Natural killer cell (primary cell): Measurements from ENCODE around the gene ABHD15. TPM values are rescaled to one million over a fixed set of nuclear protein-coding genes. Genes with fewer than 3 reads are reported as not detected.

Experiments
- ATAC-seq, 3 donors: fragments of 150-1000 bp in 2 of 3; fragments of 200-7000 bp in 1 of 3; cut with Tn5 transposase; 1 replicate in 1 of 3; 2 replicates in 2 of 3; pipeline ENCODE4 v1.10.0; 2021; ENCODE audit warnings: mild to moderate bottlenecking in 2 of 3, moderate library complexity in 2 of 3
- DNase-seq, 2 donors: peaks; one replicate each; pipeline versions ENCODE4 v3.0.0 to v3.0.0-alpha.2; 2013 to 2021; ENCODE audit warnings: mixed read lengths in 1 of 2
- H3K27ac ChIP-seq: one replicate; pipeline ENCODE4 v1.5.1; 2013; ENCODE audit warnings: mild to moderate bottlenecking, low read length
- H3K27me3 ChIP-seq: one replicate; pipeline ENCODE4 v1.6.1; 2013; ENCODE audit warnings: low read length; ENCODE audit not compliant: control insufficient read depth, insufficient read depth
- H3K36me3 ChIP-seq: one replicate; pipeline ENCODE4 v1.6.1; 2013; ENCODE audit warnings: low read length; ENCODE audit not compliant: control insufficient read depth, insufficient read depth
- H3K4me1 ChIP-seq: one replicate; pipeline ENCODE4 v1.6.1; 2013; ENCODE audit warnings: low read length; ENCODE audit not compliant: control insufficient read depth, insufficient read depth
- H3K4me3 ChIP-seq: one replicate; pipeline ENCODE4 v1.5.1; 2013; ENCODE audit warnings: low read length
- H3K9me3 ChIP-seq: one replicate; pipeline ENCODE4 v1.6.1; 2013; ENCODE audit warnings: low read length; ENCODE audit not compliant: control insufficient read depth, insufficient read depth
- H3K27ac Mint-ChIP-seq, 2 donors: one replicate each; pipeline ENCODE4 v1.8.0; 2022; ENCODE audit warnings: mild to moderate bottlenecking in 2 of 2, mixed read lengths in 2 of 2, moderate library complexity in 1 of 2
- H3K27me3 Mint-ChIP-seq, 2 donors: one replicate each; pipeline ENCODE4 v1.8.0; 2022; ENCODE audit warnings: low read depth in 2 of 2, mixed read lengths in 2 of 2
- H3K36me3 Mint-ChIP-seq: one replicate; pipeline ENCODE4 v1.8.0; 2022; ENCODE audit warnings: mixed read lengths
- H3K4me1 Mint-ChIP-seq, 2 donors: one replicate each; pipeline ENCODE4 v1.8.0; 2022; ENCODE audit warnings: mixed read lengths in 2 of 2
- H3K4me3 Mint-ChIP-seq: one replicate; pipeline ENCODE4 v1.8.0; 2022; ENCODE audit warnings: mild to moderate bottlenecking, moderate library complexity, mixed read lengths
- H3K9me3 Mint-ChIP-seq, 2 donors: one replicate each; pipeline ENCODE4 v1.8.0; 2022; ENCODE audit warnings: mixed read lengths in 2 of 2
- CTCF ChIP-seq: fragments of 200-600 bp; IDR thresholded peaks from one replicate; pipeline ENCODE4 v1.8.0; 2022; ENCODE audit warnings: antibody characterized with exemption
- WGBS: methylation state at CpG from one replicate; pipeline ENCODE4 v1.1.7; 2013; ENCODE audit warnings: missing lambda C conversion rate; ENCODE audit not compliant: insufficient coverage; 5-methylcytosine and 5-hydroxymethylcytosine counted together
- intact Hi-C: fragments of 100-400 bp; cut with micrococcal nuclease; formaldehyde crosslinking; loops from one replicate; pipeline ENCODE4 v1.14.2; 2022
- total RNA-seq, 4 donors: library from RNA; stranded (reverse); fragments of 120-200 nt in 1 of 4; gene quantifications; one replicate each; pipeline versions ENCODE4 v1.2.3 to v1.2.4, GENCODE V29; 2013 to 2022

Gene ABHD15
- total RNA-seq, 3 donors from 2014 or later (not counting 1 experiment from before 2014, with no cell fraction given) = 31.7 to 33.8 (median 33.1) TPM

- 85% methylated on average over 22 of the region's 22 CpGs for WGBS
- no peaks in the 10 kb centered on the region for H3K9me3 Mint-ChIP-seq
- Histone ChIP-seq H3K27me3 (no peaks in the 10 kb centered on the region), H3K9me3 (no peaks in the 10 kb centered on the region), H3K27ac (no peak overlapping the region), H3K36me3 (peaks cover 69% of the 10 kb centered on the region), H3K4me3 (no peak overlapping the region), H3K4me1 (peaks cover 13% of the 10 kb centered on the region)
- DNase-seq (no peak), ATAC-seq (no peak)
- H3K27me3 Mint-ChIP-seq = no peaks in the 10 kb centered on the region
- H3K4me1 Mint-ChIP-seq = peaks cover 9 to 12% of the 10 kb centered on the region in 2 donors
- no peak overlapping the region for H3K4me3 Mint-ChIP-seq
- intact Hi-C loops = no loop called here
- H3K36me3 Mint-ChIP-seq = no peaks in the 10 kb centered on the region
- TF ChIP-seq CTCF = no peak
- no peak overlapping the region for H3K27ac Mint-ChIP-seq
These were observed 10.8 kb upstream of the ABHD15 start for GRCh38 chr17:29577385-29578211.

- Mint-ChIP-seq H3K27me3 (no peaks in the 10 kb centered on the region), H3K27ac (no peak overlapping the region), H3K9me3 (no peaks in the 10 kb centered on the region), H3K36me3 (no peaks in the 10 kb centered on the region), H3K4me3 (no peak overlapping the region), H3K4me1 (peaks cover 9% of the 10 kb centered on the region in 2 donors)
- TF ChIP-seq CTCF = no peak
- DNase-seq (no peak), ATAC-seq (no peak)
- no peak overlapping the region for H3K4me3 ChIP-seq
- intact Hi-C loops = no loop called here
- no peaks in the 10 kb centered on the region for H3K9me3 ChIP-seq
- H3K27ac ChIP-seq = no peak overlapping the region
- no peaks in the 10 kb centered on the region for H3K27me3 ChIP-seq
- peaks cover 63% of the 10 kb centered on the region for H3K36me3 ChIP-seq
- WGBS = 97% methylated on average over 9 of the region's 9 CpGs
- peaks cover 18% of the 10 kb centered on the region for H3K4me1 ChIP-seq
These were observed 10.1 kb upstream of the ABHD15 start for GRCh38 chr17:29577001-29577370.

- Histone ChIP-seq H3K4me1 (peaks cover 18% of the 10 kb centered on the region), H3K27ac (no peak overlapping the region), H3K27me3 (no peaks in the 10 kb centered on the region), H3K4me3 (no peak overlapping the region), H3K36me3 (peaks cover 57% of the 10 kb centered on the region), H3K9me3 (no peaks in the 10 kb centered on the region)
- no peaks in the 10 kb centered on the region for H3K27me3 Mint-ChIP-seq
- no peak for TF ChIP-seq CTCF
- no peaks in the 10 kb centered on the region for H3K9me3 Mint-ChIP-seq
- ATAC-seq (no peak), DNase-seq (no peak)
- H3K36me3 Mint-ChIP-seq = no peaks in the 10 kb centered on the region
- no peak overlapping the region for H3K4me3 Mint-ChIP-seq
- intact Hi-C loops = no loop called here
- H3K4me1 Mint-ChIP-seq = peaks cover 9% of the 10 kb centered on the region in 2 donors
- 95% methylated on average over 37 of the region's 37 CpGs for WGBS
- H3K27ac Mint-ChIP-seq = no peak overlapping the region
These were observed 9.6 kb upstream of the ABHD15 start for GRCh38 chr17:29576214-29577000.
